Stomach (tissue), 9 donors: ENCODE data around the gene KRTAP9-7. TPM values are rescaled to one million over a fixed set of nuclear protein-coding genes. Genes with fewer than 3 reads are reported as not detected.

ENCODE experiments used
- DNase-seq, 2 donors: peaks; one replicate each; pipeline versions ENCODE4 v3.0.0 to v3.0.0-alpha.2; 2013 to 2019
- H3K27ac ChIP-seq, 5 donors: fragments of 200-600 bp in 4 of 5; sonication (generic) in 4 of 5; one replicate each; pipeline ENCODE4 v1.5.1; 2013 to 2019; ENCODE audit warnings: mild to moderate bottlenecking in 1 of 5, moderate library complexity in 1 of 5
- H3K27me3 ChIP-seq, 3 donors: fragments of 200-600 bp; sonication (generic); one replicate each; pipeline ENCODE4 v1.5.1; 2017 to 2019; ENCODE audit warnings: mixed run types in 1 of 3
- H3K36me3 ChIP-seq, 4 donors: fragments of 200-600 bp; sonication (generic); 1 replicate in 3 of 4; 2 replicates in 1 of 4; pipeline ENCODE4 v1.5.1; 2016 to 2019
- H3K4me1 ChIP-seq, 4 donors: fragments of 200-600 bp; sonication (generic); one replicate each; pipeline ENCODE4 v1.5.1; 2016 to 2019
- H3K4me3 ChIP-seq, 4 donors: fragments of 200-600 bp; sonication (generic) in 3 of 4; one replicate each; pipeline ENCODE4 v1.5.1; 2016 to 2019; ENCODE audit warnings: mild to moderate bottlenecking in 1 of 4
- H3K9me3 ChIP-seq, 4 donors: fragments of 200-600 bp; sonication (generic); one replicate each; pipeline ENCODE4 v1.5.1; 2016 to 2019
- EP300 ChIP-seq: sonication (generic); formaldehyde crosslinking; IDR thresholded peaks from one replicate; pipeline ENCODE4 v1.6.1; 2017; ENCODE audit warnings: antibody characterized with exemption
- POLR2A ChIP-seq, 4 donors: fragments of 450-650 bp; IDR thresholded peaks; one replicate each; pipeline ENCODE4 v1.6.1; 2016; ENCODE audit warnings: antibody characterized with exemption in 4 of 4, control low read depth in 2 of 4, mild to moderate bottlenecking in 1 of 4, moderate library complexity in 1 of 4
- POLR2AphosphoS5 ChIP-seq, 3 donors: sonication (generic); formaldehyde crosslinking; IDR thresholded peaks; one replicate each; pipeline ENCODE4 v1.6.1; 2016; ENCODE audit warnings: antibody characterized with exemption in 3 of 3
- WGBS, 5 donors: extraction: QIAGEN DNeasy Blood & Tissue Kit in 3 of 5; methylation state at CpG; one replicate each; pipeline versions ENCODE4 v1.1.5 to v1.1.7; 2013 to 2018; 5-methylcytosine and 5-hydroxymethylcytosine counted together
- intact Hi-C: fragments of 100-400 bp; cut with DNase I; formaldehyde crosslinking; loops from one replicate; pipeline ENCODE4 v1.15.1; 2023; ENCODE audit warnings: low total_unique reads
- polyA plus RNA-seq, 3 donors: library from polyadenylated mRNA; stranded (reverse); fragments of 200-250 nt; gene quantifications; one replicate each; pipeline ENCODE4 v1.2.3, GENCODE V29; 2013
- total RNA-seq, 5 donors: library from RNA; depleted of rRNA; stranded (reverse); fragments of >200 nt; gene quantifications; one replicate each; pipeline versions ENCODE4 v1.1.0 to v1.2.3, GENCODE V29; 2014 to 2016
- TF ChIP-seq, protein P1 (sequence below), 7 experiments: fragments of 450-650 bp in 4 of 7; fragments of 200-600 bp in 3 of 7; sonication (generic) in 3 of 7; IDR thresholded peaks; one replicate each; pipeline ENCODE4 v1.5.1; 2016 to 2019; ENCODE audit warnings: antibody characterized with exemption in 7 of 7, control low read depth in 2 of 7, mild to moderate bottlenecking in 1 of 7
- donor health status: healthy with polysubstance abuse.
- donor health status: Bipolar disorder and iron deficiency.
- donor health status: healthy.

KRTAP9-7 gene
- total and polyA plus RNA-seq, 8 donors = not detected

DNA sequence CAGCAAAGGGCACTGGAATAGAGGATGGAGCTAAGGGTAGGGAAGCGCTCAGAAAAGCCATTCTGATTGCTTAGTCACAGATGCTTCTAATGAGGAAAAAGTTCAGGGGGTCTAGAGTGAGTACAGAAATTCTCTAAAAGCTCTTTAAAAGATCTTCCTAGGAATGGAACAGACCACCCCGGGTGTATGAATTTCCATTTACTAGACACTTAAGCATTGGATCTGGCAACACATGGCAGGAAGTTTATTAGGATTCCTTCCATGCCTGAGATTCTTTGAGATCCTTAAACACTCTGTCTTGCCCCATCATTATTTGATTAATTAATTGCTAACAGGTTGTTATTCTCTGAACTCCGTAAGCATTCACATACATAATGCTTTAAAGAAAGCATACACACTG is 8.5 kb downstream of the KRTAP9-7 start:
- no peak for DNase-seq
- Histone ChIP-seq H3K4me3 (no peak overlapping the region), H3K27ac (no peak overlapping the region), H3K27me3 (peaks cover 0 to 18% (median 0%) of the 10 kb centered on the region in 3 donors), H3K36me3 (no peaks in the 10 kb centered on the region), H3K9me3 (peaks cover 0 to 4% (median 0%) of the 10 kb centered on the region in 4 donors), H3K4me1 (no peaks in the 10 kb centered on the region)
- WGBS, 5 donors = 37 to 55% (median 48%) methylated on average over 3 of the region's 3 CpGs
- intact Hi-C loops = no loop called here
- no peak for TF ChIP-seq POLR2A (IDR thresholded peaks at IDR 0.05)
- TF ChIP-seq, protein P1, sequence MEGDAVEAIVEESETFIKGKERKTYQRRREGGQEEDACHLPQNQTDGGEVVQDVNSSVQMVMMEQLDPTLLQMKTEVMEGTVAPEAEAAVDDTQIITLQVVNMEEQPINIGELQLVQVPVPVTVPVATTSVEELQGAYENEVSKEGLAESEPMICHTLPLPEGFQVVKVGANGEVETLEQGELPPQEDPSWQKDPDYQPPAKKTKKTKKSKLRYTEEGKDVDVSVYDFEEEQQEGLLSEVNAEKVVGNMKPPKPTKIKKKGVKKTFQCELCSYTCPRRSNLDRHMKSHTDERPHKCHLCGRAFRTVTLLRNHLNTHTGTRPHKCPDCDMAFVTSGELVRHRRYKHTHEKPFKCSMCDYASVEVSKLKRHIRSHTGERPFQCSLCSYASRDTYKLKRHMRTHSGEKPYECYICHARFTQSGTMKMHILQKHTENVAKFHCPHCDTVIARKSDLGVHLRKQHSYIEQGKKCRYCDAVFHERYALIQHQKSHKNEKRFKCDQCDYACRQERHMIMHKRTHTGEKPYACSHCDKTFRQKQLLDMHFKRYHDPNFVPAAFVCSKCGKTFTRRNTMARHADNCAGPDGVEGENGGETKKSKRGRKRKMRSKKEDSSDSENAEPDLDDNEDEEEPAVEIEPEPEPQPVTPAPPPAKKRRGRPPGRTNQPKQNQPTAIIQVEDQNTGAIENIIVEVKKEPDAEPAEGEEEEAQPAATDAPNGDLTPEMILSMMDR (IDR thresholded peaks at IDR 0.05) = no peak
- no peak for TF ChIP-seq EP300
- no peak for TF ChIP-seq POLR2AphosphoS5 (IDR thresholded peaks at IDR 0.05)

DNA sequence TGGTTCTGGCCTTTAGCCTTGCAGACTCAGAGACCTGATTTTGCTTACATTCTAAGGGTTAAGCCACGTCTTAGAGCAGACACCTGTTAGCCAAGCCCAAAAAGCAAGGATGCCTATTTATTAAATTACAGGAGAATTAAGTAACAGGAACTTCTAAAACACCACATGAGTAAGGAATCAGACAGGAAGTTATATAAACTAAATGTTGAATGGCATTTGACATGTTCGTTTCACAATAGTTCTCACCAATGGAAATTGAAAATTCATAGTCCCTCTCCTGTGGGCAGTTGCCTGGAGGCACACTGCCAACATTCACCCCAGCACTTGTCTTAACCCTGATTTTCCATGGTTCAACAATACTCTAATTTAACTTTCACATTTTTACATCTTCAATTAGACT is 9.0 kb downstream of the KRTAP9-7 start:
- no peaks in the 10 kb centered on the region for H3K36me3 ChIP-seq
- no peak overlapping the region for H3K27ac ChIP-seq
- no peak overlapping the region for H3K4me3 ChIP-seq
- peaks cover 0 to 18% (median 0%) of the 10 kb centered on the region in 3 donors for H3K27me3 ChIP-seq
- no peak for DNase-seq
- 20 to 35% (median 31%) methylated on average over 2 of the region's 2 CpGs for WGBS, 5 donors
- peaks cover 0 to 4% (median 0%) of the 10 kb centered on the region in 4 donors for H3K9me3 ChIP-seq
- intact Hi-C loops = no loop called here
- no peaks in the 10 kb centered on the region for H3K4me1 ChIP-seq
- TF ChIP-seq POLR2A (IDR thresholded peaks at IDR 0.05) = no peak
- TF ChIP-seq, protein P1 (IDR thresholded peaks at IDR 0.05) = no peak
- no peak for TF ChIP-seq EP300
- TF ChIP-seq POLR2AphosphoS5 (IDR thresholded peaks at IDR 0.05) = no peak

DNA sequence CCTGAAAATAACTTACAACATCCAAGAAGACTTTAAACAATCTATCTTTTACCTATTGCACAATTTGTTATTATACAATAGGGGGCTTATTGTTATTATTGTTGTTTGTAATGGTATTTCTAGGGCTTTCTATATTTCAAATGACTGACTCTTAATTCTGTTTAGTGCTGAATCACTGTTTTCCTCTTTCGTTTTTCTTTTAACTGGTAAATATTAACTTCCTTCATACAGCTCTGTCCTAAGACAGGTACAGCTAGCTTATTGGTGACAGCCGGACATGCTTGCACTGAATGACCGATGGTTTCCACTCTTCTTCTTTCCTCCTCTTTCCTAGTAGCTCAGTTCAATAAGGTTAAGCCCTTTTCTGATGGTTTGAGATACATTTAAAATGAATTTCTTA is 11.6 kb downstream of the KRTAP9-7 start:
- 67 to 78% (median 75%) methylated on average over 3 of the region's 3 CpGs for whole genome bisulfite sequencing, 5 donors

DNA sequence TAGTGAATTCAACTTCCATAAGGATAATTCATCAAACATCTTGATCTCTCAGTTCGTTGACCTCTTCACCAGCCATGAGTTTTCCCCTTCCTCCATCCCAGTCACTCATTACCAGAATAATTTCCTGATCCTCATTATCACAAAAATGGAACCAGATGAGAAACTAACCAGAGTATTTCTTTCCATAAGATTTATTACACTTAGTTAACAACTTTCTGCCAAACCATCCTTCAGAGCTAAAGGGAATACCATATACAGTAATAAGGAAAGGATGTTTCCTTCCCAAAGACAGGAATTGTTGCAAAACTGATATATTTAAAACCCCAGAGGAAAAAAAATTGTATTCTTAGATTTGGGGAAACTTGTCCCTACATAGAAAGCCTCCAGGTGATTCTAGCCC is 18.5 kb downstream of the KRTAP9-7 start:
- 72 to 91% (median 81%) methylated on average over 1 of the region's 1 CpG for WGBS, 5 donors
- peaks cover 0 to 12% (median 8%) of the 10 kb centered on the region in 3 donors for H3K27me3 ChIP-seq
- no peaks in the 10 kb centered on the region for H3K4me1 ChIP-seq
- no peaks in the 10 kb centered on the region for H3K9me3 ChIP-seq
- intact Hi-C loops = no loop called here
- no peaks in the 10 kb centered on the region for H3K36me3 ChIP-seq
- no peak overlapping the region for H3K27ac ChIP-seq
- TF ChIP-seq POLR2A (IDR thresholded peaks at IDR 0.05) = no peak
- TF ChIP-seq, protein P1 (IDR thresholded peaks at IDR 0.05) = no peak
- TF ChIP-seq EP300 = no peak
- TF ChIP-seq POLR2AphosphoS5 (IDR thresholded peaks at IDR 0.05) = no peak
- H3K4me3 ChIP-seq = no peak overlapping the region
- DNase-seq = no peak

More for the DNA sequence above, 11.6 kb downstream of the KRTAP9-7 start:
- intact Hi-C loops = no loop called here
- H3K4me1 ChIP-seq = no peaks in the 10 kb centered on the region
- H3K27me3 ChIP-seq = peaks cover 0 to 8% (median 3%) of the 10 kb centered on the region in 3 donors
- DNase-seq = no peak
- H3K4me3 ChIP-seq = no peak overlapping the region
- no peak overlapping the region for H3K27ac ChIP-seq
- no peaks in the 10 kb centered on the region for H3K36me3 ChIP-seq
- no peak for TF ChIP-seq EP300
- TF ChIP-seq, protein P1 (IDR thresholded peaks at IDR 0.05) = no peak
- no peak for TF ChIP-seq POLR2A (IDR thresholded peaks at IDR 0.05)
- no peak for TF ChIP-seq POLR2AphosphoS5 (IDR thresholded peaks at IDR 0.05)
- no peaks in the 10 kb centered on the region for H3K9me3 ChIP-seq
